ENCODE results near the gene TRIM29. TPM values are rescaled to one million over a fixed set of nuclear protein-coding genes. Genes with fewer than 3 reads are reported as not detected.

The TRIM29 gene
- total RNA-seq, 2 experiments from 2014 or later, result not detected

DNA sequence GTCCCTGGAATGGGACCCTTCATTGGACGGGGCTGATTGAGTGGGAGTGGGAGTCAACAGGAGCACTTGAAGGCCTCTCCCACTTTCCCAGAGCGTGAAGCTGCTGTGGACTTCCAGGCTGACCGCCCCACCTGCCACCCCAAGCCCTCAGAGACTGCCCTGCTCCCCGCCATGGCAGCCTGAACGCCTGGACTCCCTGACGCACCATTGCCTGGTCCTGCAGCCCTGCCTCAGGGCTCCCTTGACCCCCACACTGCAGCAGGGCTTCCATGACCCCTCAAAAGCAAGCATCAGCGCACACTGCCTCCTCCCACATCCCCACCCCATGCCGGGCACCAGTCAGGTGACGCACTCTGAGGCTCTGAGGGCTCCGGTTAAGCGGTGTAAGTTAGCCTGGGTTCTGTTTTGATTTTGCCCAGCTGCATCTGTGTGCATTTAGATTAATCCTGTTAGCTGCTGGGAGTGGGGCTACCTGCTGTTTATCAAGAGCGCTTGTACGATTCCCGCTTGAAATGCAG is 39.4 kb downstream of the TRIM29 start:
- Mint-ChIP-seq H3K9me3 (no peaks in the 10 kb centered on the region), H3K27ac (no peak overlapping the region)

GRCh38 chr11:120097721-120098385 is 40.1 kb downstream of the TRIM29 start:
- POLR2A ChIA-PET, result no interaction called here
- CTCF ChIA-PET, result no interaction called here
- H3K4me3 ChIP-seq (ENCODE audit: low read length), result no peak overlapping the region

More for the DNA sequence above, 39.4 kb downstream of the TRIM29 start:
- Histone ChIP-seq H3K4me3 (ENCODE audit: low read length) (no peak overlapping the region), H3K27ac (ENCODE audit: low read depth in 1 of 2, low read length in 2 of 2) (no peak overlapping the region), H3K36me3 (ENCODE audit: insufficient read depth, low read length) (no peaks in the 10 kb centered on the region), H3K9me3 (ENCODE audit: control insufficient read depth in 1 of 2, insufficient read depth in 1 of 2, low read length in 2 of 2) (no peaks in the 10 kb centered on the region), H3K4me1 (ENCODE audit: insufficient read depth, low read length) (no peaks in the 10 kb centered on the region), H3K27me3 (ENCODE audit: control insufficient read depth in 1 of 2, insufficient read depth in 2 of 2, low read length in 2 of 2) (peaks cover 0 to 9% of the 10 kb centered on the region in 2 experiments)
- H3K36me3 Mint-ChIP-seq (ENCODE audit: low read depth), result no peaks in the 10 kb centered on the region
- no peaks in the 10 kb centered on the region for H3K27me3 Mint-ChIP-seq
- DNase-seq (no peak), ATAC-seq (ENCODE audit: poor library complexity) (no peak)
- ChIA-PET CTCF (no interaction called here), POLR2A (no interaction called here)
- no peak overlapping the region for H3K4me3 Mint-ChIP-seq
- intact Hi-C loops (cut with DNase I, micrococcal nuclease), result no loop called here
- no peak for TF ChIP-seq CTCF (IDR thresholded peaks at IDR 0.05)
- no peaks in the 10 kb centered on the region for H3K4me1 Mint-ChIP-seq (ENCODE audit: low read depth)

DNA sequence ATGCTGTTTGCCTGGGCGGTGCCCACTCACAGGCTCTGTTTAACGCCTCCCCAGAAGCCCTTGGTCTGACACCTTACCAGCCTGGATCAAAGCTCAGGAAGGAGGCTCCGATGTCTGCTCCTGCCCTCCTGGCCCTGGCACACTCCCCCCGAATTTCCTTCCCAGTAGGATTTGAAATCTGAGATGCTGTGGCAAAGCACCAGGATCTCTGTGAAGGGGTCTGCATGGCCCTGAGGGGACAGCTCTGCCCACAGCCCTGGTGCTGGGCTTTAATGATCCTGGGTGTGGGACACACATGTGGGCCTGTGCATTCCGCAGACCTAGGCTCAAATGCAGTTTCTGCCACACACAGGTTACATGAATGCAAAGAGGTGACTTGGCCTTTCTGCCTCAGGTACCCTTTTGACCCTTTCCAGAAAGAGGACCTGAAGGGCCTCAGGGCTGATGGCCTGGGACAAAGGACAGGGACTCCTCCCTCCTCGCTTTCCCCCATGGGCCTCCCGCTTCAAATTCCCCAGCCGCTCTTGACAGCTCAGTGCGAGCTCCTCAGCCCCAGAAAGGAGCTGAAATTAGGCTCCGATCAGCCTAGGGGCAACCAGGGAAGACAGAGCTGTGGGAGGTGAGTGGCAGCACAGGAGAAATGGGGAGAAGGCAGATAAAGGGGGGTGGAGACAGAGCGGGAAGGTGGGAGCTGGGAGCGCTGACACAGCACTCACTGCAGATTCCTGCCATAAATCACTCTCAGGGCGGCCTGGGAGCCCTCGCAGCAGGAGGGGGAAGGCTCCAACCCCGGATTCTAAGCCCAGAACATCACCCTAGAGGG is 41.3 kb downstream of the TRIM29 start:
- CTCF ChIA-PET, result no interaction called here
- intact Hi-C loops (cut with DNase I, micrococcal nuclease), result no loop called here

More at GRCh38 chr11:120097721-120098385, 40.1 kb downstream of the TRIM29 start:
- Histone ChIP-seq H3K27me3 (ENCODE audit: control insufficient read depth in 1 of 2, insufficient read depth in 2 of 2, low read length in 2 of 2) (peaks cover 0 to 9% of the 10 kb centered on the region in 2 experiments), H3K27ac (ENCODE audit: low read depth in 1 of 2, low read length in 2 of 2) (no peak overlapping the region), H3K4me1 (ENCODE audit: insufficient read depth, low read length) (no peaks in the 10 kb centered on the region), H3K36me3 (ENCODE audit: insufficient read depth, low read length) (no peaks in the 10 kb centered on the region), H3K9me3 (ENCODE audit: control insufficient read depth in 1 of 2, insufficient read depth in 1 of 2, low read length in 2 of 2) (no peaks in the 10 kb centered on the region)
- DNase-seq, result no peak
- Mint-ChIP-seq H3K36me3 (ENCODE audit: low read depth) (no peaks in the 10 kb centered on the region), H3K4me1 (ENCODE audit: low read depth) (no peaks in the 10 kb centered on the region), H3K4me3 (no peak overlapping the region), H3K27me3 (no peaks in the 10 kb centered on the region), H3K9me3 (no peaks in the 10 kb centered on the region), H3K27ac (no peak overlapping the region)
- no peak for ATAC-seq (ENCODE audit: poor library complexity)
- TF ChIP-seq CTCF (IDR thresholded peaks at IDR 0.05), result no peak
- intact Hi-C loops (cut with DNase I, micrococcal nuclease), result no loop called here

More for the DNA sequence above, 41.3 kb downstream of the TRIM29 start:
- ATAC-seq (ENCODE audit: poor library complexity), result no peak
- POLR2A ChIA-PET, result no interaction called here
- Mint-ChIP-seq H3K4me1 (ENCODE audit: low read depth) (no peaks in the 10 kb centered on the region), H3K27me3 (no peaks in the 10 kb centered on the region), H3K4me3 (no peak overlapping the region), H3K36me3 (ENCODE audit: low read depth) (no peaks in the 10 kb centered on the region), H3K27ac (no peak overlapping the region), H3K9me3 (no peaks in the 10 kb centered on the region)
- Histone ChIP-seq H3K9me3 (ENCODE audit: control insufficient read depth in 1 of 2, insufficient read depth in 1 of 2, low read length in 2 of 2) (no peaks in the 10 kb centered on the region), H3K36me3 (ENCODE audit: insufficient read depth, low read length) (no peaks in the 10 kb centered on the region), H3K27me3 (ENCODE audit: control insufficient read depth in 1 of 2, insufficient read depth in 2 of 2, low read length in 2 of 2) (peaks cover 0 to 9% of the 10 kb centered on the region in 2 experiments), H3K4me3 (ENCODE audit: low read length) (no peak overlapping the region), H3K4me1 (ENCODE audit: insufficient read depth, low read length) (no peaks in the 10 kb centered on the region), H3K27ac (ENCODE audit: low read depth in 1 of 2, low read length in 2 of 2) (no peak overlapping the region)
- no peak for TF ChIP-seq CTCF (IDR thresholded peaks at IDR 0.05)
- DNase-seq, result no peak

Measured in CD4-positive, alpha-beta T cell (primary cell).